HG02588 (cell line): ENCODE measurements around the gene CNTNAP2.

Source experiments
- ATAC-seq: cut with Tn5 transposase; IDR thresholded peaks from one replicate; pipeline ENCODE4 v1.9.1; 2021; ENCODE audit warnings: mild to moderate bottlenecking, moderate library complexity; ENCODE audit not compliant: unreplicated experiment

CNTNAP2 gene

GRCh38 chr7:147432576-147432975 lies 1316.0 kb downstream of the CNTNAP2 start:
- no peak for ATAC-seq

- ATAC-seq: no peak
Observed at GRCh38 chr7:147436718-147437117, 1320.1 kb downstream of the CNTNAP2 start.

DNA sequence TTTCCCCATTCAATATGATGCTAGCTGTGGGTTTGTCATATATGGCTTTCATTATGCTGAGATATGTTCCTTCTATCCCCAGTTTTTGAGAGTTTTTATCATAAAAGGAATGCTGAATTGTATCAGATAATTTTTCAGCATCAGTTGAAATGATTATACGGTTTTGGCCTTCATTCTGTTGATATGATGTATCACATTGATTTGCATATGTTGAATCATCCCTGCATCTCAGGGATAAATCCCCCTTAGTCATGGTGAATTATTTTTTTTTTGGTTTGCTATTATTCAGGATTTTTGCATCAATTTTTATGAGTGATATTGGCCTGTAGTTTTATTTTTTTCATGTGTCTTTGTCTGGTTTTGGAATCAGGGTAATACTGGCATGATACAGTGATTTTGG lies 1321.6 kb downstream of the CNTNAP2 start:
- ATAC-seq: no peak

DNA sequence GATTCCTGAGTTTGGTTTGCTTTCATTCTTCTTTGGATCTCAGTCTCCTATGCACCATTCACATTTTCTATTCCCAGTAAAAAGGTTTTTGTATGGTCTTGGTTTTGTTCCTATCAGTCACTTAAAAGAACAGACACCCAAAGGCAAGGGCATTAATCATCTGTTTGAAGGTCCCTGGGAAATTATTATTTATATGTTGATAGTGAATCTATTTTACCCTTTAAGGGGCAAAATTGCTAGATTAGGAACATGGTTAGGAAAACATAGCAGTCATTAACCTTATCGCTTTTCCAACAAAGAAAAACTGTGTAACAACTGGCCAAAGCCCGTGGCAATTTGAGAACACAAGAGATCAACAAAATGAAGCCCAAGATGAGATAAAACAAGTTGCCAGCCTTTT lies 1327.3 kb downstream of the CNTNAP2 start:
- no peak for ATAC-seq

- no peak for ATAC-seq
Observed at GRCh38 chr7:147452816-147453215, 1336.2 kb downstream of the CNTNAP2 start.

DNA sequence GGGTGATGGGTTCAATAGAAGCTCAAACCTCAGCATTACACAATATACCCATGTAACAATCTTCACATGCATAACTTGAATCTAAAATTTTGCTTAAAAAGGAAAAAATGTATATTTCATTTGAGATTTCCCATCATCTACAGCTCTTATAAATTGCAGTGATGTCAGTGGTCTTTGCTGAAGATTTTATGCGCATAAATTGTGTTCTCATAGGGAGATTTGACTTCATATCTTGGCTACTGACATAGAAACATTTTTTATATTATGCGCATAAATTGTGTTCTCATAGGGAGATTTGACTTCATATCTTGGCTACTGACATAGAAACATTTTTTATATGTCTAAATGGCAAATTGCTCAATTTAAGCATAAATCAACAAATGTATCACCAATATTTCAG lies 1348.6 kb downstream of the CNTNAP2 start:
- no peak for ATAC-seq

DNA sequence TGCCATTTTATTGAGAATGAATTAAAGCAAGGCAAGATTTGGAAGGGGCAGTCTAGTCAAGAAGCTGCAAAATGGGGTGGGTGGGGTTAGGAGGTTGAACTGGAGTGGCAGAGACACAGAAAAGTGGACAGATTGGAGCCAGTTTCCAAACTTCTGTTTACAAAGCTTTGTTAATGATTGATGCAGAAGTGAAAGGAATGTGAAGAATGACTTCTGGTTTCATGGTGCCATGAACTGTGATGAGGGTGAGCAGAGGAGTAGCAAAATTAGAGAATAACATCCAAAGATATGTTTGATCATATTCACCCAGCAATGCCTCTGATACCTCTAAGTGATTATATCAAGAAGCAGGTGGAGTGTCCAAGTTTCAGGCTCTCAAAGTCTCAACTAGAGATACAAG lies 1356.0 kb downstream of the CNTNAP2 start:
- no peak for ATAC-seq

DNA sequence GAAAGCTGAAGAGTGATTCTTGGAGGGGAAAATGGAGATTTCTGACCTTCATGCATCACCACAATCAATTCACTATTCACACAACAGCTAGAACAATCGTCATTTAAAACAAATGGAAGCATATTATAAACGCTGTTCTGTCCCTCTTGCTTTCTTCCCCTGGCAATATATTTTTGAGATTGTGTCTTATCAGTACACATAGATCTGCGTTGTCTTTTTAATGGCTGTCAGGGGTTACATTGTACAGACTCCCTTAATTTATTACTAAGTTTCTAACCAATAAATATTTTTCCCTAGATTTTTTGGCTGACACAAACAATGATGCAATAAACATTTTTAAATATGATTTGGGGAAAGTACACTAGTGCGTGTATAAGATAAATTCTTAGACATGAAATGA lies 1358.3 kb downstream of the CNTNAP2 start:
- no peak for ATAC-seq

- no peak for ATAC-seq
Observed at GRCh38 chr7:147477526-147477925, 1360.9 kb downstream of the CNTNAP2 start.

DNA sequence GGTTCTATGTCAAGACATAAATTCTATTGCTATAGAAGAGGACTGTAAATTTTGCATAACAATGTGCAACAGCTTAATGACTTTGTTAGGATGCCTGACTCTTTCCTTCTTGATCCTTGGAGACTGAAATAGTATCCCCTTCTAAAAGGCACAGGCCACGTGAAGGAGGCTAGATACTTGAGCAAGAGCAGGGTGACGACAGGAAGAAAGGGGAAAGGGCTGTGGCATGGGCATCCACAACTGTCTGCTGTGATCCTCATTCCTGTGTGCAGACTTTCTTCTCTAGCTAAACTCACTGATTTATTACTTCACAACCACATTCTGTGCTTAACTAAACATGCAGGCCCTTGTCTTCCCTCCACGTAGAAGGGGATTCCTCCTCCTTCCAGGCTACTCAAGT lies 1362.2 kb downstream of the CNTNAP2 start:
- ATAC-seq: no peak

GRCh38 chr7:147483634-147484292 lies 1367.2 kb downstream of the CNTNAP2 start:
- no peak for ATAC-seq

- no peak for ATAC-seq
Observed at GRCh38 chr7:147485660-147486210, 1369.1 kb downstream of the CNTNAP2 start.

DNA sequence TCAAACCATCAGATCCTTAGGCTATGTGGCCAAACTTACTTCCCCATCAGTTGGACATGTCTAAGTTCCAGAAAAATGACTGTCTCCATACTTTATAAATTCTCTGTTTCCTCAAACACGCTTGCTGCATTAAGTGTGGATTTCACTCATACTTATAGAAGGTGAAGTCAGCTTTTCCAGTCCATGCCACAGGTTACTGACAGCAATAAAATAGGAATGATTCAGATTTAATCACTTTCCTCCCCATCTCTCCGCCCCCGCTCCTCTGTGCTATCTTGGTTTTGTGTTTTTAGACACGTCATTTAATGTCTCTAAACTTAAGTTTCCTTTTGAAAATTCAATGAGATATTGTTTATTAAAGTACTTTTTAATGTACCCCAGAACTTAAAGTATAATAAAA lies 1376.0 kb downstream of the CNTNAP2 start:
- no peak for ATAC-seq

DNA sequence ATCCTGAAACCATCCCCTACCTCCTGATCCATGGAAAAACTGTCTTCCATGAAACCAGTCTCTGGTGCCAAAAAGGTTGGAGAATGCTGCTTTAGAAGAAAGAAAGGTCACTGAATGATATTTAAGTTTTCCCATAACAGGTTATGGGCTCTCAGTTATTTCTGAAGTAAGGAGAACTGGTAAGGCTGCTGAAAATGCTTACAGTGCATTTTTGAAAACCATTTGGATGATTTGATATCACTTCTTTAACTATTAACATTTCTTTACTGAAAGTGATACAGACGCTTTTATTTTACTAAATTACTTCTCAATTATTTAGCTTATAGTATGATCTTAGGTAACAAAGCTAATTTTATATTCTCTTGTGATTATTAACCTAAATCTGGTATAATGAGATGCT lies 1379.6 kb downstream of the CNTNAP2 start:
- ATAC-seq: no peak

DNA sequence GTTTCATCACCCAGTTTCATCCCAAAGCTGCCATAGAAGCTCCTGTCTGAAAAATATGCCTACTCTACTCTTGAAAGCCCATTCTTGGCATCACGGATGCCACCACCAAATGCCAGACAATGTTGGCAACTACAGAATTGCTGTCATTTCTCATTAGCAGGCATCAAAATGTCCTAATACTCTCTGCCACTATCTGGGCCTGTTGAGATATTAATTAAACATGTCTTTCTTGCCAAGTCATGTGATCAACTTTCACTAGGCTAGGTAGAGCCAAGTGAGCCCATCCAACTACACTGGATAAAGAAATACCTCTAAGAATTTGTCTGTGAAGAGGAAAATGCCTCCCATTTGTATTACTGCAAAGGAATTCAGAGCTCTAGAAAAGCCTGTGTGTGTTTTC lies 1380.6 kb downstream of the CNTNAP2 start:
- no peak for ATAC-seq

GRCh38 chr7:147498081-147498480 lies 1381.5 kb downstream of the CNTNAP2 start:
- ATAC-seq: no peak

DNA sequence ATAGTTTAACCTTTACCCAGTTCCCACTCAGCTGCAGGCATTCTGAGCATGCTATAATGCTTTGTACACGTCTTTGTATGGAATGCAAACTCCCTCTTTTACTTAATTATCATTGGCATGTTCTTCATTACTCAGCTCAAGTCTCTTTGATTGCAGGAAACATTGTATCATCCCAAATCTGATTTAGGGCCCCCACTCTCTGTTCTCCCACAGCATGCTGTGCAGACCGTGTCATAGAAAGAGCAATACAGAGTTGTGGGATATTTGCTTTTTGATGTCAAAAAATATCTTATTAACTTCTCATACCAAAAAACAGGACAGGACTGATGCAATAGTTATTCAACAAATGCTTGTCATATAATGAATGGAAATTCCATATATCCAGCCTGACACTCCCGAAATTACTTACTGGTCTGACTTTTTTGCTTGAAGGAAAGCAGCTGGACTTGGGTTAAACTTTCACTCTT lies 1392.5 kb downstream of the CNTNAP2 start:
- no peak for ATAC-seq

DNA sequence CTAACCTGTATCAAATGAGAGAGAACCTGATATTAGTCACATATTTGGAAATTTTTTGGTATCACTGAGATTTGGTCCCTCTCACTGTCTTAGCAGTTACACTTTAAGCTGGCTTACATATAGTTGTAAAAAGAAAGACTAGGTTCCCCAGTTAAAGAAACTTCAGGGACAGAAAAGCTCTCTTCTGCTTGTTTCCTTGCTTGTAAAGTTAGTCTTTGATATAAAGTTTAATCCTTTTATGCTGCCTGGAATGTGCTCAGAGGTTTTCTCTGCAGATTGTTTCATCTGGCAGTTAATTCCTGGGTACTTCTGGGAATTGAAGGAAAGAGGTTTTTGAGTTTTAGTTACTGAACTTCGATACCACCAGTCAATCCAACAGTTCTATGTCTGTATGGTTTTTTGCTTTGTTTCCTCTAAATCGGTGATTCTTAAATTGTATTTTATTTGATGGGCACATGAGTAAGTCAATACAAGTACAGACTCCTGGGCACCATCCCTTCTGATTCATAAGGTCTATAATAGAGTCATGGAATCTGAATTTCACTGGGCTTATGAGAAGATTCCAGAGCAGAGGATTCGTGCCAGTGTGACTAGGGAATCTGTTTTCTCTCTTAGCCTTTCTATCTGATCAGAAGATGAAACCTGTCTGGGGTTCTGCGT lies 1393.1 kb downstream of the CNTNAP2 start:
- no peak for ATAC-seq

DNA sequence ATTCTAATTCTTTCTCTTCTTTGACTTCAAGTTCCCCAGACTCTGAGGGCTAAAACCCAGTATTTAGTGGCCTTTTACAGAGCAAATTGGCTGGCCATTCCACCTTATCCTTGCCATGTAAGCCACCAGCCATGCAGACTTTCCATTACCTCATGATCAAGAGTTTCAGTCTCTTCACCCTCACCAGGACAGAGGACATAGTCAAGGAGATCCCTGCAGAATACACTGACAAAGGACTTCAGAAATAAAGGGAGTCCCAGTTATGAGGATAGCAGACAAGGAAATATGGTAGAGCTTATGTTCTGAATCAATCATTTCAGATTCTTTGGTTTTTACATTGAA lies 1393.6 kb downstream of the CNTNAP2 start:
- no peak for ATAC-seq

GRCh38 chr7:147510923-147511322 lies 1394.3 kb downstream of the CNTNAP2 start:
- no peak for ATAC-seq

DNA sequence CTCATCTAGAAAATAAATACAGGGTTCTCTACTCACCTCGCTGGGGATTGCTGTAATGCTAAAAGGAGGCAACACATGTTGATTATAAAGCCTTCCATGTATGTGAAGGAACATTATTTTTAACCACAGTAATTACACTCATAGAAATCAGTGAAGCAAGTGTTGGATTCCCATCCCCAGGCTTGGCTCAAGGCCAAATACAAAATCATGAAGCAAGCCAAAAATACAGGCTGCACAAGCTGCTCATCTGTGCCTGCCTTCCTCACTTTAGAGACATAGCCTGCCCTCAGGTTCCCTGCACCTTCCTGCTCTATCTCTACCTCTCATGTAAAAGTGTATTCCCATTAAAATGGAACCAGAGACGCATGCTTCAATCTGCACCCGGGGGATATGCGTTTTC lies 1396.8 kb downstream of the CNTNAP2 start:
- no peak for ATAC-seq

DNA sequence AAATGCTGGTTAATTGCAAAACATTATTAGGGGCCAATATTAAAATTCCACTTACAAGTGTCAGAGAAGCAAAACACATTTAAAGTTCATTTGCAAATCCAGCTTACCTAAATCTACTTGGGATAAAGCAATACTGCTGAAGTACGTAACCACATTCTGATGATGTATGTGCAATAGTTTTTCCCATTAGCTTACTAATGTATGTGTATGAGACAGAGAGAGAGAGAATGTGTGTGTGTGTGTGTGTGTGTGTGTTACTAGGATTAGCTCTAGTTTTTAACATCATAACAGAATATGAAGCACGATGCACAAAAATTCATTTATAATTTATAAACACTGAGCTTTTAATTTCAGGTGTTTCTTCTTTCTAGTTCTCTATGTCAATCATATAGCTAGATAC lies 1399.8 kb downstream of the CNTNAP2 start:
- ATAC-seq: no peak

DNA sequence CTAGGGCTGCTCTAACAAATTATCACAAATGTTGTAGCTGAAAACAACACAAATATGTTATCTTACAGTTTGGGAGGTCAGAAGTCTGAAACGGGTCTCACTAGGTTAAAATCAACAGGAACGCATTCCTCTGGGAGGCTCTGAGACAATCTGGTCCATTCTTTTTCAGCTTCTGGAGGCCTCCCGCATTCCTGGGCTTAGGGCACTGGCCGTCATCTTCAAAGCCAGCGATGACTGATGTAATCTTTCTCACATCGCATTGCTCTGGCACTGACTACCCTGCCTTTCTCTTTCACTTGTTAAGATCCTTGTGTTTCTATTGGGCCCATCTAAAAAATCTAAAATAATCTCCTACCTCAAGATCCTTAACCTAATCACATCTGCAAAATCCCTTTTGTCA lies 1402.5 kb downstream of the CNTNAP2 start:
- ATAC-seq: no peak
